ENCODE results near the gene ITPR1. TPM values are rescaled to one million over a fixed set of nuclear protein-coding genes. Genes with fewer than 3 reads are reported as not detected.

Gene ITPR1
- total and polyA plus RNA-seq, 10 of the 15 experiments (the other 5 are each of a cell fraction or from before 2014, with no cell fraction given), result 12.2 to 239 (median 28.4) TPM

GRCh38 chr3:4856564-4856963 is 363.4 kb downstream of the ITPR1 start:
- TF ChIP-seq SIN3A (IDR thresholded peaks at IDR 0.05; ENCODE audit: low read depth, low read length) (no peak), NR2F1 (conservative IDR thresholded peaks at IDR 0.05) (peak; percentile 21; the same call in 1 of the 2 replicates), POU2F2 (IDR thresholded peaks at IDR 0.05; ENCODE audit: borderline replicate concordance, low read depth, low read length) (no peak), ZBTB40 (IDR thresholded peaks at IDR 0.05; ENCODE audit: borderline replicate concordance) (no peak), SKIL (IDR thresholded peaks at IDR 0.05; ENCODE audit: low read depth, poor library complexity, severe bottlenecking) (no peak), MLLT1 (IDR thresholded peaks at IDR 0.05) (no peak), CREM (IDR thresholded peaks at IDR 0.05; ENCODE audit: low read depth) (no peak)
- DNase-seq (ENCODE audit: low read depth, low spot score) (no peak), FAIRE-seq (no peak), ATAC-seq (no peak; the same call in 2 of the 3 replicates)
- H3K9me3 ChIP-seq (replicated peaks; ENCODE audit: control insufficient read depth, insufficient read depth, low read length), result no peaks in the 10 kb centered on the region; the same call in 1 of the 3 replicates
- intact Hi-C loops (cut with micrococcal nuclease; ENCODE audit: unreplicated experiment) (no loop called here), in situ Hi-C loops (cut with MboI) (no loop called here)
- 78% methylated on average over 4 of the region's 4 CpGs for WGBS (ENCODE audit: insufficient coverage, insufficient replicate concordance, low lambda C conversion rate, missing lambda C conversion rate)
- no peak overlapping the region for H3K4me2 ChIP-seq (ENCODE audit: control insufficient read depth, insufficient read depth)
- RAD21 ChIA-PET (ENCODE audit: unreplicated experiment), result interaction anchor here (1.0 to 1.2 kb wide), 2 partner anchors 51 to 104 kb away, joined by 3 to 4 read pairs; no protein-coding TSS in a partner anchor
- SMC1A ChIA-PET (ENCODE audit: uncharacterized antibody, unreplicated experiment), result interaction anchor here (1.0 to 10.6 kb wide), 2 partner anchors 17 to 120 kb away, joined by 3 to 167 read pairs; partner anchors contain the start of gene BHLHE40
- no peak overlapping the region for H3K4me3 ChIP-seq
- CTCF ChIA-PET, result interaction anchor here (0.7 kb wide), 1 partner anchor 14 kb away, joined by 3 read pairs; no protein-coding TSS in a partner anchor
- H4K20me1 ChIP-seq (ENCODE audit: control insufficient read depth, insufficient read depth), result no peaks in the 10 kb centered on the region
- peaks cover 3% of the 10 kb centered on the region; the same call in 1 of the 2 replicates for H3K4me1 ChIP-seq (ENCODE audit: control insufficient read depth, insufficient read depth, low read length)
- BruUV-seq (replicated peaks), result no TSS peak
- no peak overlapping the region for H3K9ac ChIP-seq (ENCODE audit: control insufficient read depth, insufficient read depth, low read length)
- POLR2A ChIA-PET, result no interaction called here
- no peaks in the 10 kb centered on the region for H3K27me3 ChIP-seq (replicated peaks in 1 of 2; ENCODE audit: control insufficient read depth in 2 of 2, insufficient read depth in 2 of 2, low read length in 1 of 2)
- H3K27ac ChIP-seq (ENCODE audit: control insufficient read depth, insufficient read depth), result no peak overlapping the region
- no peak overlapping the region for H2AFZ ChIP-seq (ENCODE audit: control insufficient read depth, low read depth, low read length)
- H3K36me3 ChIP-seq (ENCODE audit: control insufficient read depth in 2 of 2, insufficient read depth in 2 of 2, low read length in 1 of 2), result no peaks in the 10 kb centered on the region
- H3K79me2 ChIP-seq (ENCODE audit: control insufficient read depth, insufficient read depth, low read length), result no peaks in the 10 kb centered on the region

Data from GM12878 (cell line).